ENCODE data around the gene PSMB10.

- no peak for TF ChIP-seq POLR2AphosphoS5 (IDR thresholded peaks at IDR 0.05)
- TF ChIP-seq POLR2A (IDR thresholded peaks at IDR 0.05): no peak
These were observed 18.8 kb downstream of the PSMB10 start for GRCh38 chr16:67917852-67918236.
